Vein endothelial cell (primary cell): ENCODE data around the gene SNU13. TPM values are rescaled to one million over a fixed set of nuclear protein-coding genes. Genes with fewer than 3 reads are reported as not detected.

Source experiments
- small RNA-seq: library from RNA; depleted of rRNA; stranded (forward); fragments of <200 nt; gene quantifications from one replicate; pipeline ENCODE3, GENCODE V24; 2012
- total RNA-seq: library from RNA; depleted of rRNA; stranded (reverse); fragments of >200 nt; gene quantifications from 2 replicates; pipeline ENCODE4 v1.2.3, GENCODE V29; 2012

The SNU13 gene
- total RNA-seq: 86.3 and 89.8 TPM in 2 replicates

DNA sequence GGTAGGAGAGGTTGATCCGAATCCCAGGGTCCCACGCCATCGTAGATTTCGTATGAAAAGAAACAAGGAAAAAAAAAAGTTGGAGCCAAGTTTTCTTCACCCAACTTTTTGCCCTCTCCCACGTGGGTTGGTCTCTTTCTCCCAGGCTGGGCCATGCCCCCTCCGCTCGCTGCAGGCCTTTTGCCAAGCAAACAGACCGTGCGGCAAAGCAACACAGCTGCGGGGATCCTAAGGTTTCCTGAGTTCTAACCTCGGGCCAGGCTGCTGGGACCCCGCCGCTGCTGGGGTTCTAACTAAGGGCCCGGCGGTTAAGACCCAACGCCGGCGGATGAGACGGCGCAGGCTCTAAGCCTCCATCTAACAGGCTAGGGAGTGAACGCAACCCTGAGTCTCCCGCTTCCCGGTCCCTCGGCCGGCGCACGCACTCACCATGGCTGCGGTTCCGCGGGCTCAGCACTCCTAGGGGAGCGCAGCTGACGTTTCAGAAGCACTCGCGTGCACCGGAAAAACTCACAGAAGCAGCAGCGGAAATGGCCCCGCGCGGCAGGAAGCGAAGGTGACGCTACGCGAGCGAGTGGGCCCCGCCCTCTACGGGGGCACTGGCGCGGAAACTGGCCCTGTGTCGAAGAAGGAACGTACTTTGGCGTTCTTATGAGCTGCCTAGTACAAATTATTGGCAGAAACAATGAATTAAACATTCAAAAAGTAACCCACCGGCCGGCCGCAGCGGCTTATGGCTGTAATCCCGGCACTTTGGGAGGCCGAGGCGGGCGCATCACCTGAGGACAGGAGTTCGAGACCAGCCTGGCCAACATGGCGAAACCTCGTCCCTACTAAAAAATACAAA lies at the start of gene SNU13:
Gene SNU13, minus strand, starts transcription at position 503 of the 847 bp plus-strand sequence. Its CDS starts 71 bp downstream, at position 432.

DNA sequence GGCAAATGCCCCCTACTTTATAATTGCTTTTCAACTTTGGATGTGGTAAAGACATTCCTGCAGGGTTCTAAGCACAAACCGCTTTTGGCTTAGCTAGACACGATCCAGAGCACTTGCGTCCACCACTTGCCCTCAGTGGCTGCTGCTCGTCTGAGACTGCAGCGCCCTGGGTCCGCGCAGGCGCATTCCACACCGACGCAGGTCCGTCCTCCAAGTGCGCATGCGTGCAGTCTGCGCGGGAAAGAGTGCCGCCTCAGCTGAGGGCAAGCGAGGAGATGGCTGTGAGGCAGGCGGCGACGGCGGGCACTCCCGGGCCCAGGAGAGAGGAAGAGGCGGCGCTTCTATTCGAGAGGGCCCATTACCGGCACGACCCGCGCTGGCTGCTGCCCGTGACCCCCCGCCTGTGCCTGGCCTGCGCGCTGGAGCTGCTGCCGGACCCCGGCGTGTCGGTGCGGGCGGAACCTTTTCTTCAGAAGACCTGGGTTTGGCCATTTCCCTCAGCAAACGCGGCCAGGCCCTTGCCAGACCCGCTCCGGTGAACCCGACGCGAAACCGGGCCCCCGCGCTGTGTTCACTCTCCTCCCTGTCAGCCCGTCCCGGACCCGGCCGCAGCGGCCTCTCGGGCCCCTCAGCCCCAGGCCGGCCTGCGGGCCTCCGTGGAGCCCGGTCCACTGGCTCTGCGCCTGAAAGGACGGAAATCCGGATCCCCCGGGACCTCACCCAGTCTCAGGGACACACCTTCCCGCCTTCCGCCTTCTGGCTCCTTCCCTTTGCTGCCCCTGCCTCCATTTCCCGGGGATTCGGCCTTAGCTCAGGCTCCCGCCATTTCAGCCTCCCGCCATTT lies 10.8 kb upstream of the SNU13 start, which contains the start of gene MEI1:
Gene MEI1, plus strand, starts transcription at position 240 of the 844 bp plus-strand sequence. Its CDS starts 36 bp downstream, at position 276.

Small RNAs within 50 kb of the gene (small RNA-seq; reads per million reads assigned to genes)
- not detected for gene HMGN2P10
- gene RF00019: not detected
- 0.21 reads per million for gene RNU6-476P
- not detected for gene RNU6ATAC22P

Other genes with a start within 250 kb of the SNU13 start
- 45.1 and 53.6 TPM in 2 replicates for gene TOB2, start 242.1 kb downstream of the SNU13 start, total RNA-seq
- 48.3 and 53.3 TPM in 2 replicates for gene PHF5A, start 220.2 kb downstream of the SNU13 start, total RNA-seq
- 82.0 and 96.0 TPM in 2 replicates for gene ACO2, start 219.8 kb downstream of the SNU13 start, total RNA-seq
- gene POLR3H, start 144.4 kb downstream of the SNU13 start, total RNA-seq: 22.5 and 27.0 TPM in 2 replicates
- not detected in 2 replicates for gene CSDC2, start 127.9 kb downstream of the SNU13 start, total RNA-seq
- 3.7 and 5.2 TPM in 2 replicates for gene PMM1, start 99.0 kb downstream of the SNU13 start, total RNA-seq
- gene DESI1, start 67.8 kb downstream of the SNU13 start, total RNA-seq: 43.1 and 48.4 TPM in 2 replicates
- gene XRCC6, start 67.6 kb downstream of the SNU13 start, total RNA-seq: 301 and 399 TPM in 2 replicates
- gene MEI1, start 10.6 kb upstream of the SNU13 start, total RNA-seq: 0.96 and 2.6 TPM in 2 replicates
- gene CCDC134, start 111.8 kb upstream of the SNU13 start, total RNA-seq: 6.0 and 6.5 TPM in 2 replicates
- gene SREBF2, start 144.2 kb upstream of the SNU13 start, total RNA-seq: 74.9 and 76.4 TPM in 2 replicates
- gene SHISA8, start 226.2 kb upstream of the SNU13 start, total RNA-seq: not detected in 2 replicates
- 0.29 and 0.33 TPM in 2 replicates for gene TNFRSF13C, start 237.9 kb upstream of the SNU13 start, total RNA-seq